ENCODE results near the gene ABTB1. TPM values are rescaled to one million over a fixed set of nuclear protein-coding genes. Genes with fewer than 3 reads are reported as not detected.

The ABTB1 gene
- total and polyA plus RNA-seq, 2 of the 13 experiments (the other 11 are each of a cell fraction or from before 2014, with no cell fraction given) = 0.42 to 14.5 TPM

- H3K9ac ChIP-seq (ENCODE audit: insufficient read depth, low read depth, low read length) = no peak overlapping the region
- BruUV-seq (replicated peaks) = no TSS peak
- no peak for TF ChIP-seq ZNF253 (CRISPR knock-in tag; IDR thresholded peaks at IDR 0.05; ENCODE audit: borderline replicate concordance)
- peaks cover 0 to 3% of the 10 kb centered on the region in 2 experiments; a peak in 1 of 5 replicates for H3K36me3 ChIP-seq (replicated peaks in 1 of 2; ENCODE audit: control insufficient read depth in 1 of 2, insufficient read depth in 2 of 2, low read length in 2 of 2)
- H3K4me1 ChIP-seq (ENCODE audit: insufficient read depth, low read length) = no peaks in the 10 kb centered on the region
- no peaks in the 10 kb centered on the region for H3K79me2 ChIP-seq (ENCODE audit: insufficient read depth, low read length)
- no peaks in the 10 kb centered on the region for H3K9me3 ChIP-seq (ENCODE audit: low read length)
- in situ Hi-C loops (cut with HindIII; ENCODE audit: extremely low pct_ligation_motif_present, low pct_unique_long_range_greater_than_20kb) (no loop called here), intact Hi-C loops (cut with micrococcal nuclease; ENCODE audit: unreplicated experiment) (no loop called here)
- 95% methylated on average over 4 of the region's 5 CpGs for WGBS (ENCODE audit: low lambda C conversion rate)
- DNase-seq (ENCODE audit: low spot score) (no peak), ATAC-seq (no peak), FAIRE-seq (no peak)
- no peak overlapping the region for H3K4me2 ChIP-seq (ENCODE audit: low read depth, low read length)
- H3K27ac ChIP-seq (ENCODE audit: extremely low read length, insufficient read depth, low read length) = no peak overlapping the region
- no peaks in the 10 kb centered on the region for H3K27me3 ChIP-seq (ENCODE audit: control insufficient read depth in 1 of 2, insufficient read depth in 2 of 2, low read length in 2 of 2)
- H2AFZ ChIP-seq (ENCODE audit: low read length) = no peak overlapping the region
- POLR2A ChIA-PET = no interaction called here
- H3K4me3 ChIP-seq (replicated peaks in 1 of 3; ENCODE audit: insufficient read depth in 1 of 3, low read depth in 2 of 3, low read length in 3 of 3) = no peak overlapping the region
- CTCF ChIA-PET (ENCODE audit: low intra/inter-chr PET ratio, low total read pairs) = no interaction called here
- no peaks in the 10 kb centered on the region for H4K20me1 ChIP-seq (ENCODE audit: insufficient read depth, low read length)
Observed at GRCh38 chr3:127639173-127640041, 33.3 kb upstream of the ABTB1 start.

GRCh38 chr3:127640042-127640355 is 32.8 kb upstream of the ABTB1 start:
- Histone ChIP-seq H3K4me1 (ENCODE audit: insufficient read depth, low read length) (no peaks in the 10 kb centered on the region), H3K27ac (ENCODE audit: extremely low read length, insufficient read depth, low read length) (no peak overlapping the region), H3K9me3 (ENCODE audit: low read length) (no peaks in the 10 kb centered on the region), H3K4me3 (replicated peaks in 1 of 3; ENCODE audit: insufficient read depth in 1 of 3, low read depth in 2 of 3, low read length in 3 of 3) (no peak overlapping the region), H2AFZ (ENCODE audit: low read length) (no peak overlapping the region), H3K79me2 (ENCODE audit: insufficient read depth, low read length) (no peaks in the 10 kb centered on the region), H3K36me3 (replicated peaks in 1 of 2; ENCODE audit: control insufficient read depth in 1 of 2, insufficient read depth in 2 of 2, low read length in 2 of 2) (peaks cover 0 to 3% of the 10 kb centered on the region in 2 experiments; a peak in 1 of 5 replicates), H3K27me3 (ENCODE audit: control insufficient read depth in 1 of 2, insufficient read depth in 2 of 2, low read length in 2 of 2) (no peaks in the 10 kb centered on the region), H3K4me2 (ENCODE audit: low read depth, low read length) (no peak overlapping the region), H4K20me1 (ENCODE audit: insufficient read depth, low read length) (no peaks in the 10 kb centered on the region), H3K9ac (ENCODE audit: insufficient read depth, low read depth, low read length) (no peak overlapping the region)
- CTCF ChIA-PET (ENCODE audit: low intra/inter-chr PET ratio, low total read pairs) = no interaction called here
- POLR2A ChIA-PET = no interaction called here
- TF ChIP-seq HNF1B (CRISPR knock-in tag; IDR thresholded peaks at IDR 0.05) = no peak
- TF ChIP-seq IRF2 (CRISPR knock-in tag; IDR thresholded peaks at IDR 0.05) = no peak
- TF ChIP-seq GMEB2 (CRISPR knock-in tag; IDR thresholded peaks at IDR 0.05; ENCODE audit: low read depth) = no peak
- TF ChIP-seq ZSCAN20 (CRISPR knock-in tag; IDR thresholded peaks at IDR 0.05; ENCODE audit: borderline replicate concordance) = no peak
- no peak for TF ChIP-seq ZFAT (CRISPR knock-in tag; conservative IDR thresholded peaks at IDR 0.05)
- no peak for TF ChIP-seq CTCF (CRISPR knock-in tag; IDR thresholded peaks at IDR 0.05)
- TF ChIP-seq CBFB (CRISPR knock-in tag; IDR thresholded peaks at IDR 0.05) = no peak
- no peak for TF ChIP-seq PRPF4 (IDR thresholded peaks at IDR 0.05; ENCODE audit: low read depth, low read length, poor library complexity, severe bottlenecking)
- TF ChIP-seq SETDB1 (CRISPR knock-in tag; IDR thresholded peaks at IDR 0.05; ENCODE audit: borderline replicate concordance) = no peak
- no peak for TF ChIP-seq THAP8 (CRISPR knock-in tag; IDR thresholded peaks at IDR 0.05; ENCODE audit: borderline replicate concordance)
- DNase-seq (ENCODE audit: low spot score) (no peak), ATAC-seq (no peak), FAIRE-seq (no peak)
- no TSS peak for BruUV-seq (replicated peaks)
- WGBS (ENCODE audit: low lambda C conversion rate) = 88% methylated on average over 3 of the region's 3 CpGs
- intact Hi-C loops (cut with micrococcal nuclease; ENCODE audit: unreplicated experiment) (no loop called here), in situ Hi-C loops (cut with HindIII; ENCODE audit: extremely low pct_ligation_motif_present, low pct_unique_long_range_greater_than_20kb) (no loop called here)

All from HepG2 (cell line).